IMR-90 (cell line): Measurements from ENCODE around the gene SEL1L. TPM values are rescaled to one million over a fixed set of nuclear protein-coding genes. Genes with fewer than 3 reads are reported as not detected.

Experiments used
- ATAC-seq: fragments of 200-7000 bp; cut with Tn5 transposase; 2 replicates; pipeline ENCODE4 v1.9.1; 2020; ENCODE audit warnings: low read depth, mild to moderate bottlenecking, moderate library complexity
- BruUV-seq: library from RNA; stranded (reverse); fragments of 400-500 nt; replicated peaks from 2 replicates; lab custom pipeline; 2021; lab: Mats Ljungman, UMichigan
- CTCF ChIA-PET: fragments of 300-600 bp; formaldehyde crosslinking; extraction: SDS; loops from one replicate; lab custom pipeline; 2021; ENCODE audit warnings: antibody characterized with exemption; lab: Yijun Ruan, JAX
- POLR2A ChIA-PET: fragments of 300-600 bp; sonication (Branson Sonifier 250); formaldehyde crosslinking; loops from one replicate; lab custom pipeline; 2022; ENCODE audit warnings: antibody characterized with exemption; ENCODE audit not compliant: unreplicated experiment; lab: Charles Lee
- DNase-seq: peaks from one replicate; pipeline ENCODE4 v3.0.0; 2013
- H2AFZ ChIP-seq: replicated peaks from 2 replicates; pipeline ENCODE3; 2013; ENCODE audit warnings: low read length, mild to moderate bottlenecking; ENCODE audit not compliant: poor library complexity
- H2AK5ac ChIP-seq: 2 replicates; pipeline ENCODE4 v1.6.1; 2013; ENCODE audit warnings: low read depth, low read length, inconsistent platforms
- H2AK9ac ChIP-seq: replicated peaks from 2 replicates; pipeline ENCODE3; 2013; ENCODE audit warnings: mild to moderate bottlenecking, low read depth, low read length, moderate library complexity; ENCODE audit not compliant: poor library complexity
- H2BK120ac ChIP-seq: 2 replicates; pipeline ENCODE4 v1.6.1; 2013; ENCODE audit warnings: low read depth, low read length, inconsistent platforms
- H2BK15ac ChIP-seq: 3 replicates; pipeline ENCODE4 v1.6.1; 2013; ENCODE audit warnings: low read depth, low read length, inconsistent platforms
- H2BK20ac ChIP-seq: 2 replicates; pipeline ENCODE4 v1.6.1; 2013; ENCODE audit warnings: low read depth, mild to moderate bottlenecking, inconsistent platforms, low read length, moderate library complexity
- H2BK5ac ChIP-seq: 2 replicates; pipeline ENCODE4 v1.6.1; 2013; ENCODE audit warnings: mild to moderate bottlenecking, low read depth, low read length, inconsistent platforms; ENCODE audit not compliant: poor library complexity, severe bottlenecking
- H3K14ac ChIP-seq: replicated peaks from 2 replicates; pipeline ENCODE4 v1.6.1; 2013; ENCODE audit warnings: low read depth, low read length, inconsistent platforms
- H3K18ac ChIP-seq: 2 replicates; pipeline ENCODE4 v1.6.1; 2013; ENCODE audit warnings: low read depth, low read length, control low read depth
- H3K23ac ChIP-seq: 2 replicates; pipeline ENCODE4 v1.6.1; 2013; ENCODE audit warnings: low read depth, low read length, inconsistent platforms
- H3K27ac ChIP-seq: 2 replicates; pipeline ENCODE4 v1.5.1; 2013; ENCODE audit warnings: mild to moderate bottlenecking, control low read depth, low read length; ENCODE audit not compliant: insufficient read depth
- H3K27me3 ChIP-seq: 2 replicates; pipeline ENCODE4 v1.6.1; 2013; ENCODE audit warnings: low read length; ENCODE audit not compliant: control insufficient read depth, insufficient read depth
- H3K36me3 ChIP-seq: 2 replicates; pipeline ENCODE4 v1.6.1; 2013; ENCODE audit warnings: low read length, mixed read lengths; ENCODE audit not compliant: control insufficient read depth, insufficient read depth
- H3K4ac ChIP-seq: 2 replicates; pipeline ENCODE4 v1.6.1; 2013; ENCODE audit warnings: low read depth, low read length, inconsistent platforms
- H3K4me1 ChIP-seq: 2 replicates; pipeline ENCODE4 v1.6.1; 2013; ENCODE audit warnings: low read length, mixed read lengths; ENCODE audit not compliant: control insufficient read depth, insufficient read depth
- H3K4me2 ChIP-seq: 2 replicates; pipeline ENCODE4 v1.6.1; 2013; ENCODE audit warnings: low read depth, mild to moderate bottlenecking, control low read depth, low read length, moderate library complexity
- H3K4me3 ChIP-seq: 2 replicates; pipeline ENCODE4 v1.5.1; 2013; ENCODE audit warnings: low read depth, mild to moderate bottlenecking, control low read depth, low read length, moderate library complexity; ENCODE audit not compliant: insufficient read depth
- H3K56ac ChIP-seq: 2 replicates; pipeline ENCODE4 v1.6.1; 2013; ENCODE audit warnings: low read length, inconsistent platforms; ENCODE audit not compliant: insufficient read depth; ENCODE audit errors: extremely low read depth
- H3K79me1 ChIP-seq, 2 experiments: 2 replicates each; pipeline ENCODE4 v1.6.1; 2013; ENCODE audit warnings: low read length in 2 of 2, inconsistent platforms in 1 of 2, low read depth in 1 of 2
- H3K9ac ChIP-seq: 2 replicates; pipeline ENCODE4 v1.6.1; 2013; ENCODE audit warnings: low read depth, low read length, control low read depth
- H3K9me1 ChIP-seq: 2 replicates; pipeline ENCODE4 v1.6.1; 2013; ENCODE audit warnings: low read length, inconsistent platforms; ENCODE audit not compliant: insufficient read depth
- H3K9me3 ChIP-seq: 2 replicates; pipeline ENCODE4 v1.6.1; 2013; ENCODE audit warnings: low read length; ENCODE audit not compliant: control insufficient read depth, insufficient read depth
- H4K20me1 ChIP-seq: 2 replicates; pipeline ENCODE4 v1.6.1; 2013; ENCODE audit warnings: low read length, inconsistent platforms; ENCODE audit not compliant: insufficient read depth
- H4K5ac ChIP-seq: 2 replicates; pipeline ENCODE4 v1.6.1; 2013; ENCODE audit warnings: mild to moderate bottlenecking, low read depth, low read length, control low read depth
- H4K8ac ChIP-seq, 2 experiments: 2 replicates each; pipeline ENCODE4 v1.6.1; 2013; ENCODE audit warnings: low read depth in 2 of 2, low read length in 2 of 2, control low read depth in 1 of 2, inconsistent platforms in 1 of 2
- H4K91ac ChIP-seq: 2 replicates; pipeline ENCODE4 v1.6.1; 2013; ENCODE audit warnings: low read depth, low read length, inconsistent platforms; ENCODE audit not compliant: insufficient read depth
- CEBPB ChIP-seq: IDR thresholded peaks from 2 replicates; pipeline ENCODE4 v1.6.1; 2012; ENCODE audit warnings: low read depth, low read length, improper control_type of control experiment
- CHD1 ChIP-seq: IDR thresholded peaks from 2 replicates; pipeline ENCODE4 v1.6.1; 2012; ENCODE audit warnings: low read depth, low read length, improper control_type of control experiment
- FOS ChIP-seq: fragments of 150-350 bp; IDR thresholded peaks from 2 replicates; pipeline ENCODE4 v1.6.1; 2016; ENCODE audit warnings: low read depth, low read length
- MAFK ChIP-seq: IDR thresholded peaks from 2 replicates; pipeline ENCODE4 v1.6.1; 2012; ENCODE audit warnings: low read depth, low read length, improper control_type of control experiment
- NFE2L2 ChIP-seq: fragments of 150-350 bp; IDR thresholded peaks from 2 replicates; pipeline ENCODE4 v1.6.1; 2016; ENCODE audit warnings: low read depth, mild to moderate bottlenecking, low read length
- POLR2A ChIP-seq: IDR thresholded peaks from 2 replicates; pipeline ENCODE4 v1.6.1; 2012; ENCODE audit warnings: mild to moderate bottlenecking, low read depth, low read length
- RAD21 ChIP-seq: IDR thresholded peaks from 2 replicates; pipeline ENCODE4 v1.6.1; 2012; ENCODE audit warnings: low read length, improper control_type of control experiment
- RCOR1 ChIP-seq: IDR thresholded peaks from 2 replicates; pipeline ENCODE4 v1.6.1; 2012; ENCODE audit warnings: mild to moderate bottlenecking, low read length, improper control_type of control experiment; ENCODE audit not compliant: insufficient replicate concordance
- RFX5 ChIP-seq: IDR thresholded peaks from 2 replicates; pipeline ENCODE4 v1.8.0; 2012; ENCODE audit warnings: low read depth, mild to moderate bottlenecking, low read length, moderate library complexity
- SMC3 ChIP-seq: fragments of 150-350 bp; IDR thresholded peaks from 2 replicates; pipeline ENCODE4 v1.6.1; 2016; ENCODE audit warnings: low read depth, mild to moderate bottlenecking, antibody characterized with exemption, low read length, moderate library complexity
- WGBS, 2 experiments: methylation state at CpG; one replicate each; pipeline versions ENCODE4 v1.1.5 to v1.1.7; 2013; ENCODE audit warnings: missing lambda C conversion rate in 2 of 2; ENCODE audit not compliant: insufficient read length in 1 of 2; ENCODE audit errors: extremely low coverage in 2 of 2; 5-methylcytosine and 5-hydroxymethylcytosine counted together
- dilution Hi-C: fragments of 300-500 bp; cut with HindIII; formaldehyde crosslinking; loops from one replicate; pipeline ENCODE4 v1.14.3; 2018; ENCODE audit warnings: low sequenced_read_pairs; ENCODE audit not compliant: unreplicated experiment
- in situ Hi-C: fragments of 300-500 bp; cut with MboI; formaldehyde crosslinking; loops from 3 replicates; pipeline ENCODE4 v1.14.3; 2019; ENCODE audit warnings: low sequenced_read_pairs, inconsistent platforms, mixed read lengths
- intact Hi-C: fragments of 100-400 bp; cut with micrococcal nuclease; formaldehyde crosslinking; loops from 2 replicates; pipeline ENCODE4 v1.10.0; 2022
- polyA plus RNA-seq, 3 experiments: library from polyadenylated mRNA; depleted of rRNA; stranded (reverse); fragments of >200 nt; gene quantifications; 2 replicates each; pipeline ENCODE4 v1.2.3, GENCODE V29; 2012; ENCODE audit warnings: low replicate concordance in 1 of 3
- total RNA-seq: library from RNA; depleted of rRNA; stranded (reverse); fragments of >200 nt; gene quantifications from 2 replicates; pipeline ENCODE4 v1.2.3, GENCODE V29; 2012
- TF ChIP-seq, protein P1 (sequence below): conservative IDR thresholded peaks from 2 replicates; pipeline ENCODE4 v1.5.1; 2012; ENCODE audit warnings: mild to moderate bottlenecking, low read depth, low read length, improper control_type of control experiment
- TF ChIP-seq, protein P2 (sequence below): fragments of 150-350 bp; IDR thresholded peaks from 2 replicates; pipeline ENCODE4 v1.6.1; 2017; ENCODE audit warnings: mild to moderate bottlenecking, antibody characterized with exemption, low read length, low read depth
- TF ChIP-seq, protein P3 (sequence below): fragments of 150-350 bp; IDR thresholded peaks from 2 replicates; pipeline ENCODE4 v1.6.1; 2016; ENCODE audit warnings: low read depth, mild to moderate bottlenecking, low read length, moderate library complexity, borderline replicate concordance

The SEL1L gene
- total and polyA plus RNA-seq, 2 of the 4 experiments (the other 2 are of a cell fraction), result 21.0 to 62.4 TPM

- TF ChIP-seq CEBPB (no peak), SMC3 (no peak), RAD21 (no peak), RFX5 (no peak), RCOR1 (no peak), POLR2A (no peak), FOS (no peak), CHD1 (no peak), MAFK (no peak), NFE2L2 (no peak)
- TF ChIP-seq, protein P1, sequence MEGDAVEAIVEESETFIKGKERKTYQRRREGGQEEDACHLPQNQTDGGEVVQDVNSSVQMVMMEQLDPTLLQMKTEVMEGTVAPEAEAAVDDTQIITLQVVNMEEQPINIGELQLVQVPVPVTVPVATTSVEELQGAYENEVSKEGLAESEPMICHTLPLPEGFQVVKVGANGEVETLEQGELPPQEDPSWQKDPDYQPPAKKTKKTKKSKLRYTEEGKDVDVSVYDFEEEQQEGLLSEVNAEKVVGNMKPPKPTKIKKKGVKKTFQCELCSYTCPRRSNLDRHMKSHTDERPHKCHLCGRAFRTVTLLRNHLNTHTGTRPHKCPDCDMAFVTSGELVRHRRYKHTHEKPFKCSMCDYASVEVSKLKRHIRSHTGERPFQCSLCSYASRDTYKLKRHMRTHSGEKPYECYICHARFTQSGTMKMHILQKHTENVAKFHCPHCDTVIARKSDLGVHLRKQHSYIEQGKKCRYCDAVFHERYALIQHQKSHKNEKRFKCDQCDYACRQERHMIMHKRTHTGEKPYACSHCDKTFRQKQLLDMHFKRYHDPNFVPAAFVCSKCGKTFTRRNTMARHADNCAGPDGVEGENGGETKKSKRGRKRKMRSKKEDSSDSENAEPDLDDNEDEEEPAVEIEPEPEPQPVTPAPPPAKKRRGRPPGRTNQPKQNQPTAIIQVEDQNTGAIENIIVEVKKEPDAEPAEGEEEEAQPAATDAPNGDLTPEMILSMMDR, result no peak
- TF ChIP-seq, protein P2, sequence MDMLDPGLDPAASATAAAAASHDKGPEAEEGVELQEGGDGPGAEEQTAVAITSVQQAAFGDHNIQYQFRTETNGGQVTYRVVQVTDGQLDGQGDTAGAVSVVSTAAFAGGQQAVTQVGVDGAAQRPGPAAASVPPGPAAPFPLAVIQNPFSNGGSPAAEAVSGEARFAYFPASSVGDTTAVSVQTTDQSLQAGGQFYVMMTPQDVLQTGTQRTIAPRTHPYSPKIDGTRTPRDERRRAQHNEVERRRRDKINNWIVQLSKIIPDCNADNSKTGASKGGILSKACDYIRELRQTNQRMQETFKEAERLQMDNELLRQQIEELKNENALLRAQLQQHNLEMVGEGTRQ, result no peak
- TF ChIP-seq, protein P3, sequence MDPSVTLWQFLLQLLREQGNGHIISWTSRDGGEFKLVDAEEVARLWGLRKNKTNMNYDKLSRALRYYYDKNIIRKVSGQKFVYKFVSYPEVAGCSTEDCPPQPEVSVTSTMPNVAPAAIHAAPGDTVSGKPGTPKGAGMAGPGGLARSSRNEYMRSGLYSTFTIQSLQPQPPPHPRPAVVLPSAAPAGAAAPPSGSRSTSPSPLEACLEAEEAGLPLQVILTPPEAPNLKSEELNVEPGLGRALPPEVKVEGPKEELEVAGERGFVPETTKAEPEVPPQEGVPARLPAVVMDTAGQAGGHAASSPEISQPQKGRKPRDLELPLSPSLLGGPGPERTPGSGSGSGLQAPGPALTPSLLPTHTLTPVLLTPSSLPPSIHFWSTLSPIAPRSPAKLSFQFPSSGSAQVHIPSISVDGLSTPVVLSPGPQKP, result no peak
- Histone ChIP-seq H3K4me2 (peak overlapping the region; percentile 16), H3K27ac (peak overlapping the region; percentile 95; the same call in 1 of the 2 replicates), H2AK9ac (no peak overlapping the region), H3K27me3 (no peaks in the 10 kb centered on the region), H3K79me1 (peaks cover 13 to 39% of the 10 kb centered on the region in 2 experiments), H4K91ac (peak overlapping the region; percentile 19; the same call in 1 of the 2 replicates), H3K4me1 (peaks cover 15% of the 10 kb centered on the region), H2BK120ac (peak overlapping the region; percentile 30), H4K5ac (no peak overlapping the region; the same call in 1 of the 2 replicates), H3K9ac (no peak overlapping the region; the same call in 1 of the 2 replicates), H3K9me3 (no peaks in the 10 kb centered on the region), H2BK20ac (peak overlapping the region; percentile 27; the same call in 1 of the 2 replicates), H2AFZ (no peak overlapping the region), H3K4ac (no peak overlapping the region), H3K23ac (no peak overlapping the region), H2BK5ac (peak overlapping the region; percentile 54), H2BK15ac (no peak overlapping the region), H3K4me3 (no peak overlapping the region), H4K20me1 (no peaks in the 10 kb centered on the region), H3K18ac (peak overlapping the region; percentile 33), H4K8ac (no peak overlapping the region), H3K36me3 (peaks cover 20% of the 10 kb centered on the region), H3K9me1 (no peaks in the 10 kb centered on the region; the same call in 1 of the 2 replicates), H3K14ac (0 out of 2 replicates have a peak overlapping the region, but pooled peaks have one; percentile 0), H2AK5ac (no peak overlapping the region), H3K56ac (peak overlapping the region; percentile 51; the same call in 1 of the 2 replicates)
- dilution Hi-C loops (no loop called here), intact Hi-C loops (no loop called here), in situ Hi-C loops (no loop called here)
- ChIA-PET CTCF (interaction anchor here (1.5 kb wide), 1 partner anchor 13 kb away, joined by 5 read pairs; no protein-coding TSS in a partner anchor), POLR2A (no interaction called here)
- no CpG with 5 or more reads among the region's 7 CpGs for WGBS, 2 experiments
- peak; percentile 34 for ATAC-seq
- no TSS peak for BruUV-seq
- peak; percentile 67 for DNase-seq
These were observed 15.8 kb downstream of the SEL1L start for GRCh38 chr14:81517798-81518398.
